HL-60 (cell line): Measurements from ENCODE around the gene DFFA.
"Not testable (repeated sequence)": the region's sequence is repeated elsewhere in the genome, so short reads cannot be mapped to it uniquely, and the experiment has no call there.

Experiments used
- DNase-seq, 2 experiments: peaks; one replicate each; pipeline ENCODE4 v3.0.0-alpha.2; 2010 to 2020; ENCODE audit warnings: low read depth in 1 of 2, low spot score in 1 of 2
- H3K27ac ChIP-seq: fragments of 250-450 bp; sonication (Bioruptor Pico); replicated peaks from 2 replicates; pipeline ENCODE4 v1.5.1; 2020; ENCODE audit warnings: mild to moderate bottlenecking, moderate library complexity
- H3K27me3 ChIP-seq: fragments of 250-450 bp; sonication (Bioruptor Pico); 2 replicates; pipeline ENCODE4 v1.5.1; 2021; ENCODE audit warnings: mild to moderate bottlenecking, moderate library complexity; ENCODE audit not compliant: insufficient read depth, poor library complexity, severe bottlenecking
- H3K4me3 ChIP-seq: replicated peaks from 2 replicates; pipeline ENCODE4 v1.5.1; 2011; ENCODE audit warnings: mild to moderate bottlenecking, control low read depth, low read length; ENCODE audit not compliant: insufficient read depth
- CTCF ChIP-seq: IDR thresholded peaks from one replicate; pipeline ENCODE4 v1.5.1; 2011; ENCODE audit warnings: low read length, control low read depth, inconsistent platforms; ENCODE audit not compliant: insufficient read depth
- GABPA ChIP-seq: IDR thresholded peaks from 2 replicates; pipeline ENCODE4 v1.6.1; 2012; ENCODE audit warnings: low read depth
- POLR2AphosphoS5 ChIP-seq: IDR thresholded peaks from 2 replicates; pipeline ENCODE4 v1.6.1; 2012; ENCODE audit warnings: low read depth
- REST ChIP-seq: IDR thresholded peaks from 2 replicates; pipeline ENCODE4 v1.6.1; 2012; ENCODE audit warnings: low read depth; ENCODE audit not compliant: insufficient replicate concordance
- SPI1 ChIP-seq: IDR thresholded peaks from 2 replicates; pipeline ENCODE4 v1.6.1; 2012; ENCODE audit warnings: low read depth, mild to moderate bottlenecking, borderline replicate concordance

DFFA gene

GRCh38 chr1:10506677-10507047 lies 34.3 kb upstream of the DFFA start:
- Histone ChIP-seq H3K27me3 (no peaks in the 10 kb centered on the region), H3K4me3 (no peak overlapping the region), H3K27ac (no peak overlapping the region)
- TF ChIP-seq SPI1 = no peak
- no peak for TF ChIP-seq REST
- TF ChIP-seq POLR2AphosphoS5 = no peak
- TF ChIP-seq CTCF = no peak
- no peak for TF ChIP-seq GABPA
- DNase-seq = no peak

GRCh38 chr1:10506046-10506676 lies 33.8 kb upstream of the DFFA start:
- H3K27ac ChIP-seq, H3K4me3 ChIP-seq, H3K27me3 ChIP-seq: not testable (repeated sequence)

GRCh38 chr1:10504249-10504648 lies 31.9 kb upstream of the DFFA start:
- Histone ChIP-seq H3K4me3 (no peak overlapping the region), H3K27me3 (no peaks in the 10 kb centered on the region), H3K27ac (no peak overlapping the region)
- DNase-seq = no peak
- TF ChIP-seq GABPA (no peak), REST (no peak), SPI1 (no peak), CTCF (no peak), POLR2AphosphoS5 (no peak)

More at GRCh38 chr1:10506046-10506676, 33.8 kb upstream of the DFFA start:
- not testable (repeated sequence) for DNase-seq

GRCh38 chr1:10502206-10502605 lies 29.9 kb upstream of the DFFA start:
- H3K4me3 ChIP-seq = no peak overlapping the region
- TF ChIP-seq GABPA (no peak), CTCF (no peak), POLR2AphosphoS5 (no peak), SPI1 (no peak), REST (no peak)
- peak in 1 of 2 experiments; percentile 13 for DNase-seq
- H3K27ac ChIP-seq = no peak overlapping the region
- no peaks in the 10 kb centered on the region for H3K27me3 ChIP-seq
